ENCODE data around the gene ECSCR. TPM values are rescaled to one million over a fixed set of nuclear protein-coding genes. Genes with fewer than 3 reads are reported as not detected.

Gene ECSCR
- total and polyA plus RNA-seq, 2 donors (not counting 1 experiment from before 2014, with no cell fraction given): not detected

GRCh38 chr5:139494256-139494655 is 31.7 kb upstream of the ECSCR start:
- ATAC-seq (ENCODE audit: low read depth): no peak
- intact Hi-C loops (cut with micrococcal nuclease): no loop called here
- H3K79me2 ChIP-seq (ENCODE audit: control insufficient read depth, insufficient read depth, low read length): no peaks in the 10 kb centered on the region
- H3K4me2 ChIP-seq (replicated peaks; ENCODE audit: low read depth, low read length, poor library complexity, severe bottlenecking): no peak overlapping the region
- 92% methylated on average over 1 of the region's 3 CpGs for WGBS (ENCODE audit: insufficient coverage)
- no peaks in the 10 kb centered on the region for H4K20me1 ChIP-seq (ENCODE audit: control insufficient read depth, insufficient read depth, low read length, poor library complexity, severe bottlenecking)
- Mint-ChIP-seq H3K27ac (no peak overlapping the region), H3K4me3 (no peak overlapping the region), H3K9me3 (ENCODE audit: insufficient read depth) (no peaks in the 10 kb centered on the region), H3K4me1 (peaks cover 5% of the 10 kb centered on the region), H3K27me3 (no peaks in the 10 kb centered on the region)
- H3K9ac ChIP-seq (ENCODE audit: low read length): no peak overlapping the region
- no peak for TF ChIP-seq CTCF (IDR thresholded peaks at IDR 0.05)
- TF ChIP-seq EZH2 (IDR thresholded peaks at IDR 0.05; ENCODE audit: borderline replicate concordance, insufficient read depth, low read depth, low read length, poor library complexity, severe bottlenecking): no peak
- no peak for DNase-seq
- H2AFZ ChIP-seq (ENCODE audit: insufficient read depth, low read depth, low read length, poor library complexity, severe bottlenecking): no peak overlapping the region
- H3K36me3 ChIP-seq (replicated peaks in 1 of 2; ENCODE audit: control extremely low read depth in 1 of 2, control insufficient read depth in 1 of 2, extremely low read depth in 1 of 2, insufficient read depth in 2 of 2, low read length in 1 of 2): no peaks in the 10 kb centered on the region
- H3K27me3 ChIP-seq (replicated peaks in 1 of 4; ENCODE audit: control extremely low read depth in 1 of 4, control insufficient read depth in 3 of 4, insufficient read depth in 4 of 4, low read length in 3 of 4): no peaks in the 10 kb centered on the region
- ChIA-PET CTCF (interaction anchor here (0.8 kb wide), 1 partner anchor 70 kb away, joined by 3 read pairs; no protein-coding TSS in a partner anchor), POLR2A (no interaction called here)
- no peaks in the 10 kb centered on the region for H3K4me1 ChIP-seq (ENCODE audit: control insufficient read depth in 2 of 2, insufficient read depth in 2 of 2, low read length in 2 of 2)
- no peak overlapping the region for H3K27ac ChIP-seq (ENCODE audit: low read length in 2 of 2)
- H3K9me3 ChIP-seq (ENCODE audit: control extremely low read depth in 1 of 3, control insufficient read depth in 2 of 3, insufficient read depth in 1 of 3, low read length in 2 of 3): no peaks in the 10 kb centered on the region
- H3K4me3 ChIP-seq (ENCODE audit: control extremely low read depth in 1 of 5, extremely low read depth in 1 of 5, insufficient read depth in 1 of 5, low read depth in 2 of 5, low read length in 4 of 5): no peak overlapping the region

- Histone ChIP-seq H3K4me2 (replicated peaks; ENCODE audit: low read depth, low read length, poor library complexity, severe bottlenecking) (peak overlapping the region; percentile 9), H3K9me3 (ENCODE audit: control extremely low read depth in 1 of 3, control insufficient read depth in 2 of 3, insufficient read depth in 1 of 3, low read length in 2 of 3) (no peaks in the 10 kb centered on the region), H3K79me2 (ENCODE audit: control insufficient read depth, insufficient read depth, low read length) (no peaks in the 10 kb centered on the region), H3K9ac (ENCODE audit: low read length) (no peak overlapping the region), H3K4me3 (ENCODE audit: control extremely low read depth in 1 of 5, extremely low read depth in 1 of 5, insufficient read depth in 1 of 5, low read depth in 2 of 5, low read length in 4 of 5) (no peak overlapping the region), H4K20me1 (ENCODE audit: control insufficient read depth, insufficient read depth, low read length, poor library complexity, severe bottlenecking) (no peaks in the 10 kb centered on the region), H3K4me1 (ENCODE audit: control insufficient read depth in 2 of 2, insufficient read depth in 2 of 2, low read length in 2 of 2) (peaks cover 0 to 6% of the 10 kb centered on the region in 2 donors), H3K36me3 (replicated peaks in 1 of 2; ENCODE audit: control extremely low read depth in 1 of 2, control insufficient read depth in 1 of 2, extremely low read depth in 1 of 2, insufficient read depth in 2 of 2, low read length in 1 of 2) (no peaks in the 10 kb centered on the region), H3K27me3 (replicated peaks in 1 of 4; ENCODE audit: control extremely low read depth in 1 of 4, control insufficient read depth in 3 of 4, insufficient read depth in 4 of 4, low read length in 3 of 4) (no peaks in the 10 kb centered on the region), H2AFZ (ENCODE audit: insufficient read depth, low read depth, low read length, poor library complexity, severe bottlenecking) (peak overlapping the region; percentile 31), H3K27ac (ENCODE audit: low read length in 2 of 2) (no peak overlapping the region)
- ATAC-seq (ENCODE audit: low read depth) (no peak), DNase-seq (no peak)
- Mint-ChIP-seq H3K9me3 (ENCODE audit: insufficient read depth) (no peaks in the 10 kb centered on the region), H3K4me3 (no peak overlapping the region), H3K4me1 (peaks cover 5% of the 10 kb centered on the region), H3K27ac (no peak overlapping the region), H3K27me3 (no peaks in the 10 kb centered on the region)
- ChIA-PET CTCF (interaction anchor here (1.2 kb wide), 1 partner anchor 9 kb away, joined by 3 read pairs; no protein-coding TSS in a partner anchor), POLR2A (no interaction called here)
- TF ChIP-seq CTCF (IDR thresholded peaks at IDR 0.05) (no peak), EZH2 (IDR thresholded peaks at IDR 0.05; ENCODE audit: borderline replicate concordance, insufficient read depth, low read depth, low read length, poor library complexity, severe bottlenecking) (no peak)
- 53% methylated on average over 4 of the region's 6 CpGs for WGBS (ENCODE audit: insufficient coverage)
- intact Hi-C loops (cut with micrococcal nuclease): no loop called here
Measured at GRCh38 chr5:139492700-139493192, 30.2 kb upstream of the ECSCR start.

Measured in B cell (primary cell).